ENCODE data around the gene SETD1A. TPM values are rescaled to one million over a fixed set of nuclear protein-coding genes. Genes with fewer than 3 reads are reported as not detected.
A peak's percentile ranks its signal among the peaks of the same experiment; 100 is the strongest.

Gene SETD1A
- total RNA-seq, 1 donor from 2014 or later: 33.4 TPM

- H3K27ac Mint-ChIP-seq (ENCODE audit: unreplicated experiment): peak within 1 kb of the TSS; percentile 98
- H3K9me3 Mint-ChIP-seq: no peaks in the 10 kb centered on the region
- peaks cover 29% of the 10 kb centered on the region for H3K4me1 Mint-ChIP-seq
- TF ChIP-seq, protein P1, sequence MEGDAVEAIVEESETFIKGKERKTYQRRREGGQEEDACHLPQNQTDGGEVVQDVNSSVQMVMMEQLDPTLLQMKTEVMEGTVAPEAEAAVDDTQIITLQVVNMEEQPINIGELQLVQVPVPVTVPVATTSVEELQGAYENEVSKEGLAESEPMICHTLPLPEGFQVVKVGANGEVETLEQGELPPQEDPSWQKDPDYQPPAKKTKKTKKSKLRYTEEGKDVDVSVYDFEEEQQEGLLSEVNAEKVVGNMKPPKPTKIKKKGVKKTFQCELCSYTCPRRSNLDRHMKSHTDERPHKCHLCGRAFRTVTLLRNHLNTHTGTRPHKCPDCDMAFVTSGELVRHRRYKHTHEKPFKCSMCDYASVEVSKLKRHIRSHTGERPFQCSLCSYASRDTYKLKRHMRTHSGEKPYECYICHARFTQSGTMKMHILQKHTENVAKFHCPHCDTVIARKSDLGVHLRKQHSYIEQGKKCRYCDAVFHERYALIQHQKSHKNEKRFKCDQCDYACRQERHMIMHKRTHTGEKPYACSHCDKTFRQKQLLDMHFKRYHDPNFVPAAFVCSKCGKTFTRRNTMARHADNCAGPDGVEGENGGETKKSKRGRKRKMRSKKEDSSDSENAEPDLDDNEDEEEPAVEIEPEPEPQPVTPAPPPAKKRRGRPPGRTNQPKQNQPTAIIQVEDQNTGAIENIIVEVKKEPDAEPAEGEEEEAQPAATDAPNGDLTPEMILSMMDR (conservative IDR thresholded peaks at IDR 0.05): no peak
- peaks cover 9% of the 10 kb centered on the region for H3K36me3 Mint-ChIP-seq (ENCODE audit: low read depth)
- peak; percentile 60 for DNase-seq (ENCODE audit: low read depth, low spot score)
- H3K4me3 Mint-ChIP-seq: peak within 1 kb of the TSS; percentile 94
- peaks cover 3% of the 10 kb centered on the region for H3K27me3 Mint-ChIP-seq (ENCODE audit: low read depth)
Observed at GRCh38 chr16:30948667-30949649, 8.6 kb upstream of the SETD1A start, which contains the start of gene ORAI3. Gene ORAI3 (plus strand): TSS chr16:30949068. CDS start chr16:30949290, 222 bp downstream.

DNA sequence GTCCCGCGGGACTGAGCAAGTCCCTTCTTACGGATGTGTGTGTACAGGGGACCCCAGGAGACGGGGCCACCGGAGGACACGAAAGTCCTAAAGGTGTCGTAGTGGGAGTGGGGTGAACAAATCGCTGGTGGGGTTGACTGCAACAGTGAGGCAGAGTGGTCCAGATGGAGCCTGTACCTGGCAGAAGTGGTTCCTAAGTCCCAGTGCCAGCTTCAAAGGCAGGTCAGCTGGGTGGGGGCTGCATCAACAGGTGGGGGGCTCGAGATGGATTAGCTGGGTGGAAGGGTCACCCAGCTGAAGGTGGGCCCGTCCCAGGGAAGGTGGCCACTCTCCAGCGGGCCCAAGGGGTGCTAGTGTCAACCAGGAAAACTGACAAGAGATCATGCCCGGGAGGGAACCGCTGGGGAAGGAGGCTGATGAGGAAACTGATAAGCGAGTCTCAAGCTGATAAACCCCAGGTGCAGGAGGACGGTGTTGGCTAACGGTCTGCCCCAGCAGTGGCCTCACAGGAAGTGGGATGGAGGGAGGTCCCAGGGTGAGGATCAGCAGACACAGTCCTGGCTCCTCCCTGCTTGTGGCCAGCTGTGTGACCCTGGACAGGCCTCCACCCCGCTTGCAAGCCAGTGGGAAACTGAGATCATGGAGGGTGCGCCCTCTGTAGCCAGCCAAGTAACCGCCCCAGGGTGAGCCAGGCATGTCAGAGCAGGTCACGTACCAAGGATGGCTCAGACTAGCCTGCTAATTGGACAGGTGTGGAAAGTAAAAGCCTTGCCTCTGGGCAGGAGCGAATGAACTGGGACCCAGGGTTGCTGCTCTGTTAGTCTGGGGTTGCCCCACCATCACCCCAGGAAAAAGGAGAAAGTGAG, 7.7 kb upstream of the SETD1A start:
- DNase-seq (ENCODE audit: low read depth, low spot score): no peak
- Mint-ChIP-seq H3K27me3 (ENCODE audit: low read depth) (peaks cover 3% of the 10 kb centered on the region), H3K4me3 (peak overlapping the region; percentile 92), H3K36me3 (ENCODE audit: low read depth) (peaks cover 2% of the 10 kb centered on the region), H3K27ac (ENCODE audit: unreplicated experiment) (peak overlapping the region; percentile 89), H3K9me3 (no peaks in the 10 kb centered on the region), H3K4me1 (peaks cover 27% of the 10 kb centered on the region)
- TF ChIP-seq, protein P1 (conservative IDR thresholded peaks at IDR 0.05): no peak

DNA sequence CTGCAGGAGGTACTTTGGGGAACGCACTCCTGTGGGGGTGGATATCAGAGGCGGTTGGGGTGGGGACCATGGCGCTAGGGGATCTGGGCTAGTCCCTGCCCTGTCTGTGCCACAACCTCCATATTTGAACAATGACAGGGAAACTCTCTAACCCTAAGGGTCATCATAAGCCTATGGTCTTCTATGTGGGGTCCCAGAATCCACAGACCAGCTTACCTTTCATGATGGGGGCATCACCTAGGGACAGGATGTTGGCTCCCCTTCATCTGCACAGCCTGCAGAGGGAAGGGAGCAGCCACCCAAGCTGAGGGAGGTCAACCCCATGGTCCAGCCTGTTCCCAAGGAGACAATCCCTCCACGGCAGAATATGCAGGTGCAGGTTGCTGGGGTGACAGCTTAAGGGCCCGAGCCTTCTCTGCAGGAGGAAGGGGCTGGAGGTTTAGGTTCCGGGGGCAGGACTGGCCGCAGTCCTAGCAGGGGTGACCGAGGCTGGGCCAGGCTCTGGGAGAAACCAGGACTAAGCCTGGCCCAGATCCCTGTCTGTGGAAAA, 7.0 kb upstream of the SETD1A start:
- Mint-ChIP-seq H3K9me3 (no peaks in the 10 kb centered on the region), H3K27me3 (ENCODE audit: low read depth) (peaks cover 3% of the 10 kb centered on the region)
- no peak for DNase-seq (ENCODE audit: low read depth, low spot score)

GRCh38 chr16:30951193-30951592, 6.4 kb upstream of the SETD1A start:
- no peak for DNase-seq (ENCODE audit: low read depth, low spot score)
- TF ChIP-seq, protein P1 (conservative IDR thresholded peaks at IDR 0.05): no peak
- peak overlapping the region; percentile 76 for H3K4me3 Mint-ChIP-seq
- H3K4me1 Mint-ChIP-seq: peaks cover 27% of the 10 kb centered on the region
- H3K27me3 Mint-ChIP-seq (ENCODE audit: low read depth): peaks cover 3% of the 10 kb centered on the region
- H3K27ac Mint-ChIP-seq (ENCODE audit: unreplicated experiment): no peak overlapping the region
- H3K36me3 Mint-ChIP-seq (ENCODE audit: low read depth): no peaks in the 10 kb centered on the region
- H3K9me3 Mint-ChIP-seq: no peaks in the 10 kb centered on the region

More for the DNA sequence above, 7.0 kb upstream of the SETD1A start:
- TF ChIP-seq, protein P1 (conservative IDR thresholded peaks at IDR 0.05): no peak
- peak overlapping the region; percentile 92 for H3K4me3 Mint-ChIP-seq
- H3K36me3 Mint-ChIP-seq (ENCODE audit: low read depth): peaks cover 2% of the 10 kb centered on the region
- peaks cover 27% of the 10 kb centered on the region for H3K4me1 Mint-ChIP-seq
- H3K27ac Mint-ChIP-seq (ENCODE audit: unreplicated experiment): no peak overlapping the region

DNA sequence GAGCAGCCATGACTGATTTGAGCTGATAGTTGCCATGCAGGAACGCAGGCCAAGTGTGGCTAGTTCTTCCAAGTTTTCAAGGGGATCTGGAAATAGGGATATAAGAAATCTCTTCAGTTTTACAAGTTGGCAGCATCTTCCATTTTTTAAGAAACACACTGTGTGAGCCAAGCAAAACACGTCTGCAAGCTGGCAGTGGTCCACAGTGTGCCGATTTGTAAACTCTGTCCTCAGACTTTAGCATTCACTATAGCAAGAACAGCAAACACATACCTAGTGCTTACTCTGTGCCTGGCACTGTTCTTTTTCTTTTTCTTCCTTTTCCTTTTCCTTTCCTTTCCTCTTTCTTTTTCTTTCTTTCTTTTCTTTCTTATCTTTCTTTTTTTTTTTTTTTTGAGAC, 5.8 kb upstream of the SETD1A start:
- H3K27me3 Mint-ChIP-seq (ENCODE audit: low read depth): peaks cover 3% of the 10 kb centered on the region
- peaks cover 23% of the 10 kb centered on the region for H3K4me1 Mint-ChIP-seq
- no peak for DNase-seq (ENCODE audit: low read depth, low spot score)
- H3K4me3 Mint-ChIP-seq: peak overlapping the region; percentile 72
- TF ChIP-seq, protein P1 (conservative IDR thresholded peaks at IDR 0.05): no peak
- H3K9me3 Mint-ChIP-seq: no peaks in the 10 kb centered on the region
- H3K36me3 Mint-ChIP-seq (ENCODE audit: low read depth): no peaks in the 10 kb centered on the region
- H3K27ac Mint-ChIP-seq (ENCODE audit: unreplicated experiment): no peak overlapping the region
